Measurements from ENCODE around the gene ARHGEF6. TPM values are rescaled to one million over a fixed set of nuclear protein-coding genes. Genes with fewer than 3 reads are reported as not detected.

Gene ARHGEF6
- total RNA-seq, 1 donor from 2014 or later = 0.26 TPM

DNA sequence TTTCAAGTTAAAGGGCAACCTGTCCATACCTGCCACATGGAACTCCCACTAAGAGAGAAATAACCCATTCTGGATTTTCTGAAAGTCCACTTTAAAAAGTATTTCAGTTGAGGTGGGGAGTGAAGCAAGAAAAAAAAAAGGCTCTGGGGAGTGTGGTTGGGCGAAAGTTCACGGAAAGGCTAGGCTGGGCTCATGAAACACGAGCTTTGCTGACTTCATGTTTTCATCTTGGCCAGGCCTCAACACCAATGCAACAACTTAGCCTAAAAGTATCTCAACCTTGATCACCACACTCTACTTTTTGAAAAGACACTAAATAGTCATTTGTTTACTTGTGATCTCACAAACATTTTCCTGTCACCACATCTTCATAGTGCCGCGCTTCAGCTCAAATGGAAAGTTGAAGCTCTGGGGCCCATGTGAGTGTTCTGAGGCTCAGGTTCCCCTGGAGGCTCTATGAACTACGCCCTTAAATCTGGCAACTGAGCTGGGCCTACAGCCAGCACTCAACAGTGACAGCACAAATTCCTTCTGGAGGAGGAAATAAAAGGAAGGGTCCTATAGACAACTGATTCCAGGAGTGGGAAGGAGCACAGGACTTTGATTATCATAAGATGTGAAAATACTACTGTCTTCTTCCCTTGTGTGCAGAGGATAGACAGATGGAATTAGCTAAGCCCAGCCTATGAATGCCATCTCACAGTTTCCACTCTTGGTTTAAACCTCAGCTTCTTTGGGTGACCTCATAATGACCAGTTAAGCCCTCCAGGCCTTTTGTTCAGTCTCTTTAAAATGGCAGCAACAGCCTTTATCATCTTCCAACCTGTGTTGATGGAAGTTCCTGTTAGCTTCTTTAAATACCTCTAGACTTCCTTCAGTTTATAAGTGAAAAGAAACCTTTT lies 127.7 kb downstream of the ARHGEF6 start:
- DNase-seq (ENCODE audit: low read depth) (no peak), FAIRE-seq (no peak)
- no peaks in the 10 kb centered on the region for H3K36me3 ChIP-seq (ENCODE audit: control insufficient read depth, insufficient read depth, low read length)
- no peaks in the 10 kb centered on the region for H3K27me3 ChIP-seq (ENCODE audit: control insufficient read depth, insufficient read depth, low read length)
- TF ChIP-seq, protein P1, sequence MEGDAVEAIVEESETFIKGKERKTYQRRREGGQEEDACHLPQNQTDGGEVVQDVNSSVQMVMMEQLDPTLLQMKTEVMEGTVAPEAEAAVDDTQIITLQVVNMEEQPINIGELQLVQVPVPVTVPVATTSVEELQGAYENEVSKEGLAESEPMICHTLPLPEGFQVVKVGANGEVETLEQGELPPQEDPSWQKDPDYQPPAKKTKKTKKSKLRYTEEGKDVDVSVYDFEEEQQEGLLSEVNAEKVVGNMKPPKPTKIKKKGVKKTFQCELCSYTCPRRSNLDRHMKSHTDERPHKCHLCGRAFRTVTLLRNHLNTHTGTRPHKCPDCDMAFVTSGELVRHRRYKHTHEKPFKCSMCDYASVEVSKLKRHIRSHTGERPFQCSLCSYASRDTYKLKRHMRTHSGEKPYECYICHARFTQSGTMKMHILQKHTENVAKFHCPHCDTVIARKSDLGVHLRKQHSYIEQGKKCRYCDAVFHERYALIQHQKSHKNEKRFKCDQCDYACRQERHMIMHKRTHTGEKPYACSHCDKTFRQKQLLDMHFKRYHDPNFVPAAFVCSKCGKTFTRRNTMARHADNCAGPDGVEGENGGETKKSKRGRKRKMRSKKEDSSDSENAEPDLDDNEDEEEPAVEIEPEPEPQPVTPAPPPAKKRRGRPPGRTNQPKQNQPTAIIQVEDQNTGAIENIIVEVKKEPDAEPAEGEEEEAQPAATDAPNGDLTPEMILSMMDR (IDR thresholded peaks at IDR 0.05; ENCODE audit: insufficient read depth, low read length, severe bottlenecking) = no peak
- H3K4me3 ChIP-seq (ENCODE audit: low read depth, low read length) = no peak overlapping the region

- TF ChIP-seq, protein P1 (IDR thresholded peaks at IDR 0.05; ENCODE audit: insufficient read depth, low read length, severe bottlenecking) = no peak
- FAIRE-seq = no peak
- Histone ChIP-seq H3K36me3 (ENCODE audit: control insufficient read depth, insufficient read depth, low read length) (no peaks in the 10 kb centered on the region), H3K4me3 (ENCODE audit: low read depth, low read length) (no peak overlapping the region), H3K27me3 (ENCODE audit: control insufficient read depth, insufficient read depth, low read length) (no peaks in the 10 kb centered on the region)
- no peak for DNase-seq (ENCODE audit: low read depth)
Measured at GRCh38 chrX:136650811-136651210, 129.9 kb downstream of the ARHGEF6 start.

- DNase-seq (ENCODE audit: low read depth) (no peak), FAIRE-seq (no peak)
- TF ChIP-seq, protein P1 (IDR thresholded peaks at IDR 0.05; ENCODE audit: insufficient read depth, low read length, severe bottlenecking) = no peak
- no peak within 1 kb of the TSS for H3K4me3 ChIP-seq (ENCODE audit: low read depth, low read length)
- no peaks in the 10 kb centered on the region for H3K36me3 ChIP-seq (ENCODE audit: control insufficient read depth, insufficient read depth, low read length)
- H3K27me3 ChIP-seq (ENCODE audit: control insufficient read depth, insufficient read depth, low read length) = no peaks in the 10 kb centered on the region
Measured at GRCh38 chrX:136647677-136648360, 132.9 kb downstream of the ARHGEF6 start, which contains the start of gene CD40LG. CD40LG (plus strand) TSS chrX:136648158; CDS start chrX:136648249, 91 bp downstream.

DNA sequence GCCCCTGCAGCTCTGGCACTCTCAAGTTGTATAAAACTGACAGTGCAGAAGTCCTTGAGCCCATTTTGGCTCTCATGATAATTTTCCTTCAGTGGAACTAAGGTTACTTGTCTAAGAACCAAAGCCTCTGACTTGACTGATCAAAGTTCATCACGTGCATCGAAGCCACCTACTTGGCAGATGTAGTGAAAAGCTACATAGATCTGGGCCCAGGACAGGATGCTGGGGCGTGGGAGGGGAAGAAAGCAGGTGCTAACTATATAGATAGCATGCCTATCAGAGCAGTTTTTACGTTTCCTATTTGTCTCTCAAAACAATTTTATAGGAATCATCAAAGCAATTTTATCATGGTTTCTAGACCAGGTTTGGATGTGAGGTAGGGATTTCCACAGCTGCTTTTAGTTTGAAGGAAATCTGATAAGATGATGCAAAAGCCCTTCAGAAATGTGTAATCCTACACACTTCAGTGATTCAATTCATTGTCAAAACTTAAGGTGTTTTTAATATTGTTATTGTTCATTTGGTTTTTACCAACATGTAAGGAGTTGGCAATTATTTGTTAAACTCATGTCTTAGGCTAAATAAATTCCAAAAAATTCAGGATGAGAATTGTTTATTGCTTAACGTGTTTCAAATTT lies 134.0 kb downstream of the ARHGEF6 start:
- DNase-seq (ENCODE audit: low read depth) = no peak
- TF ChIP-seq, protein P1 (IDR thresholded peaks at IDR 0.05; ENCODE audit: insufficient read depth, low read length, severe bottlenecking) = no peak
- no peak overlapping the region for H3K4me3 ChIP-seq (ENCODE audit: low read depth, low read length)
- H3K36me3 ChIP-seq (ENCODE audit: control insufficient read depth, insufficient read depth, low read length) = no peaks in the 10 kb centered on the region
- no peak for FAIRE-seq
- H3K27me3 ChIP-seq (ENCODE audit: control insufficient read depth, insufficient read depth, low read length) = no peaks in the 10 kb centered on the region

DNA sequence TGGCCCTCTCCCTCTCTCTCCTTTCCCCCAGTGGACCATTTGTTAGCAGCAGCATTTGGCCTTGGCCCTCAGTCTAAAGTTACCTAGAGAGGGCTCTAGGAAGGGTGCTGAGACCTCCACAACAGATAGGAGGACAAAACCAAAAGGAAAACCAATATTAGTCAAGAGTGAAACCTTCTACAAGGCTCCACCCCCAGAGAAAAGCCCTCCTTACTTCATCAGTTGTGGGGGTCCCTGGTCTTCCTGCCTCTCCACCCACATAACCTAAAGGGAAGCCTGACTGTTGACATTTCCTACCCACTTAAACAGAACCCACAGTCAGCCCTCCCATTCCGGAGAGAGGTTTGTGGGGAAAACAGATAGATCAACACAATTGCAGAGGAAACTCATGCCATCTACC lies 137.5 kb downstream of the ARHGEF6 start:
- FAIRE-seq (no peak), DNase-seq (ENCODE audit: low read depth) (no peak)
- Histone ChIP-seq H3K4me3 (ENCODE audit: low read depth, low read length) (no peak overlapping the region), H3K27me3 (ENCODE audit: control insufficient read depth, insufficient read depth, low read length) (no peaks in the 10 kb centered on the region), H3K36me3 (ENCODE audit: control insufficient read depth, insufficient read depth, low read length) (no peaks in the 10 kb centered on the region)
- TF ChIP-seq, protein P1 (IDR thresholded peaks at IDR 0.05; ENCODE audit: insufficient read depth, low read length, severe bottlenecking) = no peak
